K562 (cell line): ENCODE measurements around the gene TLN1.

Experiments
- ATF1 ChIP-seq, 2 experiments: fragments of 450-650 bp in 1 of 2; IDR thresholded peaks; 2 replicates each; pipeline ENCODE4 v1.6.1; 2016; ENCODE audit warnings: missing compliant biosample characterization in 1 of 2, missing genetic modification characterization in 1 of 2
- CEBPB ChIP-seq: fragments of 450-650 bp; IDR thresholded peaks from 2 replicates; pipeline ENCODE4 v1.6.1; 2016; ENCODE audit warnings: missing genetic modification characterization, missing compliant biosample characterization
- EZH2 ChIP-seq: IDR thresholded peaks from 2 replicates; pipeline ENCODE4 v1.6.1; 2012; ENCODE audit warnings: low read depth, mild to moderate bottlenecking, inconsistent platforms, low read length, borderline replicate concordance
- KAT8 ChIP-seq: fragments of 450-650 bp; IDR thresholded peaks from 2 replicates; pipeline ENCODE4 v1.6.1; 2016; ENCODE audit warnings: low read depth, mild to moderate bottlenecking
- SMC3 ChIP-seq: conservative IDR thresholded peaks from 2 replicates; pipeline ENCODE4 v1.6.1; 2011; ENCODE audit warnings: low read depth, low read length, improper control_type of control experiment; ENCODE audit not compliant: insufficient read depth
- TAF1 ChIP-seq: IDR thresholded peaks from 2 replicates; pipeline ENCODE4 v1.6.1; 2011; ENCODE audit warnings: mild to moderate bottlenecking, low read length, moderate library complexity; ENCODE audit not compliant: insufficient read depth, control insufficient read depth, severe bottlenecking; ENCODE audit errors: extremely low read depth
- XRCC4 ChIP-seq: IDR thresholded peaks from one replicate; pipeline ENCODE4 v1.6.1; 2011; ENCODE audit not compliant: insufficient read depth, insufficient read length; ENCODE audit errors: extremely low read depth
- ZEB2 ChIP-seq: fragments of 450-650 bp; IDR thresholded peaks from 2 replicates; pipeline ENCODE4 v1.6.1; 2016
- ZNF239 ChIP-seq: fragments of 250-450 bp; sonication (Bioruptor Pico); IDR thresholded peaks from 2 replicates; pipeline ENCODE4 v1.4.0; 2020; ENCODE audit warnings: mild to moderate bottlenecking
- TF ChIP-seq, protein P1 (sequence below), 3 experiments: IDR thresholded peaks in 2 of 3; conservative IDR thresholded peaks in 1 of 3; 2 replicates each; pipeline ENCODE4 v1.5.1; 2011 to 2012; ENCODE audit warnings: low read length in 3 of 3, mild to moderate bottlenecking in 3 of 3, control low read depth in 2 of 3, improper control_type of control experiment in 1 of 3, inconsistent platforms in 1 of 3, low read depth in 1 of 3, mixed read lengths in 1 of 3, moderate library complexity in 1 of 3; ENCODE audit not compliant: insufficient read depth in 2 of 3
- TF ChIP-seq, protein P2 (sequence below), 2 experiments: fragments of 450-650 bp in 1 of 2; sonication (generic) in 1 of 2; formaldehyde crosslinking in 1 of 2; IDR thresholded peaks in 1 of 2; conservative IDR thresholded peaks in 1 of 2; 2 replicates each; pipeline versions ENCODE4 v1.6.1 to v1.8.1; 2016 to 2023; ENCODE audit warnings: mild to moderate bottlenecking in 2 of 2, moderate library complexity in 2 of 2, inconsistent platforms in 1 of 2, missing genetic modification reagents in 1 of 2

DNA sequence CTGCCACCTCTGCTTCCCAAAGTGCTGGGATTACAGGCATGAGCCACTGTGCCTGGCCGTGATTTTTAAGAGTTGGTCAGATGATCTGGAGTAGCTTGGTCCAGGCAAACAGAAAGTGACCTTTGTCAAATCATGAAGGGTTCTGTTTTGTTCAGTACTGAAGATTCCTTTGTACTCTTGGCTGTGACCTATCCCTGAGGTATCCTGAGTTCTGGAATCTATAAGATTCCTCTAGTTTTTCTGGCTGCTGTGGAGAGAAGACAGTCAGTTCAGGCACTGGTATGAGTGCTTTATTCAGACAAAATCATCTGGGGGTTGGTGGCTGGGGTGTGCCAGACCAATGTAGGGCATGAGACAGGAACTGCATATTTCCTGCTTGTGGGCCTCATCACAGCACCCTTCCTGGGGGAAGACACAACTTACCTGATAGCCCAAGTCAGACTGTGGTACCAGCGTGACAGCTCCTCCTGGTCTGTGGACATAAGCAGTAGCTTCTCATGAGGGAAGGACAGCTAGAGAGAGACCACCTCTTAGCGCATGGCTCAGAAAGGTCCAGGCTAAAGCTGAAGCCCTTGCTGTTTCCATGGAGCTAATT lies 70.1 kb downstream of the TLN1 start:
- TF ChIP-seq TAF1 (no peak), ZEB2 (no peak), EZH2 (no peak), XRCC4 (no peak), ATF1 (CRISPR knock-in tag; IDR thresholded peaks at IDR 0.05) (no peak), ATF1 (tag; IDR thresholded peaks at IDR 0.05) (no peak), SMC3 (no peak), CEBPB (tag) (no peak), ZNF239 (CRISPR knock-in tag) (no peak), KAT8 (no peak)
- TF ChIP-seq, protein P1, sequence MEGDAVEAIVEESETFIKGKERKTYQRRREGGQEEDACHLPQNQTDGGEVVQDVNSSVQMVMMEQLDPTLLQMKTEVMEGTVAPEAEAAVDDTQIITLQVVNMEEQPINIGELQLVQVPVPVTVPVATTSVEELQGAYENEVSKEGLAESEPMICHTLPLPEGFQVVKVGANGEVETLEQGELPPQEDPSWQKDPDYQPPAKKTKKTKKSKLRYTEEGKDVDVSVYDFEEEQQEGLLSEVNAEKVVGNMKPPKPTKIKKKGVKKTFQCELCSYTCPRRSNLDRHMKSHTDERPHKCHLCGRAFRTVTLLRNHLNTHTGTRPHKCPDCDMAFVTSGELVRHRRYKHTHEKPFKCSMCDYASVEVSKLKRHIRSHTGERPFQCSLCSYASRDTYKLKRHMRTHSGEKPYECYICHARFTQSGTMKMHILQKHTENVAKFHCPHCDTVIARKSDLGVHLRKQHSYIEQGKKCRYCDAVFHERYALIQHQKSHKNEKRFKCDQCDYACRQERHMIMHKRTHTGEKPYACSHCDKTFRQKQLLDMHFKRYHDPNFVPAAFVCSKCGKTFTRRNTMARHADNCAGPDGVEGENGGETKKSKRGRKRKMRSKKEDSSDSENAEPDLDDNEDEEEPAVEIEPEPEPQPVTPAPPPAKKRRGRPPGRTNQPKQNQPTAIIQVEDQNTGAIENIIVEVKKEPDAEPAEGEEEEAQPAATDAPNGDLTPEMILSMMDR (IDR thresholded peaks at IDR 0.05 in 2 of 3, conservative IDR thresholded peaks at IDR 0.05 in 1 of 3; ENCODE audit: insufficient read depth in 2 of 3, low read depth in 1 of 3, low read length in 3 of 3), result no peak
- TF ChIP-seq, protein P2, sequence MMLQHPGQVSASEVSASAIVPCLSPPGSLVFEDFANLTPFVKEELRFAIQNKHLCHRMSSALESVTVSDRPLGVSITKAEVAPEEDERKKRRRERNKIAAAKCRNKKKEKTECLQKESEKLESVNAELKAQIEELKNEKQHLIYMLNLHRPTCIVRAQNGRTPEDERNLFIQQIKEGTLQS (IDR thresholded peaks at IDR 0.05), result no peak
- TF ChIP-seq, protein P2 (CRISPR knock-in tag; conservative IDR thresholded peaks at IDR 0.05), result no peak
